Measurements from ENCODE around the gene LEUTX.
"Not testable (repeated sequence)": the region's sequence is repeated elsewhere in the genome, so short reads cannot be mapped to it uniquely, and the experiment has no call there.

Gene LEUTX

GRCh38 chr19:39752795-39753194 is 25.9 kb upstream of the LEUTX start:
- no peak for DNase-seq (ENCODE audit: extremely low read depth, low read depth)
- no peak for TF ChIP-seq CTCF (IDR thresholded peaks at IDR 0.05; ENCODE audit: low read depth, low read length)

DNA sequence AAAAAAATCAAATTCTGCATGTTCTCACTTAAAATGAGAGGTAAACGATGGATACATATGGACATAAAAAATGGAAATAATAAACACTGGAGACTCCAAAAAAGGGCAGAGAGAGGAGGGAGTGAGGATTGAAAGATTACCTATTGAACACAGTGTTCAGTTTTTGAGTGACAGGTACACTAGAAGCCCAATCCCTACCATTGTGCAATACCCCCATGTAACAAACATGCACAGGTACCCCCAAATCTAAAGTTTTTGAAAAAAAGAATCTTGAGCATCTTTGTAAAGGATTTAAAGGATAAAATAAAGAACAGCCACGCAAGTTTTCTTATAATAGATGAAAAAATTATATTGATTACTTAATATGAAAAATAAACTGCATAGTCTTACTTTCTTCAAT is 24.1 kb upstream of the LEUTX start:
- DNase-seq (ENCODE audit: extremely low read depth, low read depth), result no peak
- no peak for TF ChIP-seq CTCF (IDR thresholded peaks at IDR 0.05; ENCODE audit: low read depth, low read length)

GRCh38 chr19:39754971-39755370 is 23.7 kb upstream of the LEUTX start:
- no peak for TF ChIP-seq CTCF (IDR thresholded peaks at IDR 0.05; ENCODE audit: low read depth, low read length)
- DNase-seq (ENCODE audit: extremely low read depth, low read depth), result no peak

DNA sequence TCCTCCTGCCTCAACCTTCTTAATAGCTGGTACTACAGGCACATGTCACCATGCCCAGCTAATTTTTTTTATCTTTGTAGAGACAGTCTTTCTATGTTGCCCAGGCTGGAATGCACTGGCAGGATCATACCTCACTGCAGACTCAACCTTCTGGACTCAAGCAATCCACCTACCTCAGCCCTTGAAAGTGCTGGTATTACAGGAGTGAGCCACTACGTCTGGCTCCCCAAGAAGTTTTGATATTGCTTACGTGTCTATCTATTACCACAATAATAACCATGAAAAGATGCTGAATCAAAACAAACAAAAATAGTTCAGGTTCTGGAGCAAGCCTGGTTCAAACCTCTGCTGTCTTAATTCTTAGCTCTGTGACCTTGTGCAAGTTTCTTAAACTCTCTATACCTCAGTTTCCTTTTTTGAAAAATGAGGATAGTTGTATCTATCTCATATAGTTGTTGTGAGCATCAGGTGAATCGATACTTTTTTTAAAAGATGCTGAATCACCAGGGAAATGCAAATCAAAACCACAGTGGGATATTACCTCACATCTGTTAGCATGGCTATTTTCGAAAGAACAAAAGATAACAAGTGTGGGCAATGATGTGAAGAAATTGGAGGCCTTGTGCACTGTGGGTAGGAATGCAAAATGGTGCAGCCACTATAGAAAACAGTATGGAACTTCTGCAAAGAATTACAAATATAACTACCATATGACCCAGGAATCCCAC is 19.0 kb upstream of the LEUTX start:
- DNase-seq (ENCODE audit: extremely low read depth, low read depth), result no peak
- TF ChIP-seq CTCF (IDR thresholded peaks at IDR 0.05; ENCODE audit: low read depth, low read length), result no peak

GRCh38 chr19:39761851-39762250 is 16.8 kb upstream of the LEUTX start:
- not testable (repeated sequence) for DNase-seq (ENCODE audit: extremely low read depth, low read depth)

- DNase-seq (ENCODE audit: extremely low read depth, low read depth), result no peak
- TF ChIP-seq CTCF (IDR thresholded peaks at IDR 0.05; ENCODE audit: low read depth, low read length), result peak; percentile 85
Observed at GRCh38 chr19:39765091-39766076, 13.3 kb upstream of the LEUTX start.

GRCh38 chr19:39768334-39768733 is 10.3 kb upstream of the LEUTX start:
- DNase-seq (ENCODE audit: extremely low read depth, low read depth), result no peak
- TF ChIP-seq CTCF (IDR thresholded peaks at IDR 0.05; ENCODE audit: low read depth, low read length), result no peak

All from AG09319 (cell line).